T-helper 17 cell (primary cell): ENCODE measurements around the gene LHX3. TPM values are rescaled to one million over a fixed set of nuclear protein-coding genes. Genes with fewer than 3 reads are reported as not detected.

Source experiments
- ATAC-seq: fragments of 150-1000 bp; cut with Tn5 transposase; 2 replicates; pipeline ENCODE4 v1.10.0; 2021; ENCODE audit warnings: mild to moderate bottlenecking, moderate library complexity
- DNase-seq, 3 donors: peaks; one replicate each; pipeline versions ENCODE4 v3.0.0 to v3.0.0-alpha.2; 2020 to 2021
- H3K9me3 ChIP-seq: one replicate; pipeline ENCODE4 v1.7.0; 2013; ENCODE audit warnings: low read length, mild to moderate bottlenecking; ENCODE audit not compliant: control insufficient read depth, poor library complexity, severe bottlenecking
- H3K27ac Mint-ChIP-seq: one replicate; pipeline ENCODE4 v1.8.0; 2022; ENCODE audit warnings: mild to moderate bottlenecking, moderate library complexity, mixed read lengths
- H3K27me3 Mint-ChIP-seq: one replicate; pipeline ENCODE4 v1.8.0; 2022; ENCODE audit warnings: mixed read lengths
- H3K36me3 Mint-ChIP-seq: one replicate; pipeline ENCODE4 v1.8.0; 2022; ENCODE audit warnings: low read depth, mixed read lengths
- H3K4me1 Mint-ChIP-seq: one replicate; pipeline ENCODE4 v1.8.0; 2022; ENCODE audit warnings: mild to moderate bottlenecking, mixed read lengths
- H3K4me3 Mint-ChIP-seq: one replicate; pipeline ENCODE4 v1.8.0; 2022; ENCODE audit warnings: mild to moderate bottlenecking, moderate library complexity, mixed read lengths
- total RNA-seq, 4 donors: library from RNA in 2 of 4; stranded (reverse) in 2 of 4; gene quantifications; one replicate each; pipeline ENCODE4 v1.2.3 and lab custom pipeline; 2022 to 2026

Gene LHX3
- total RNA-seq, 2 donors from 2014 or later, result 0.10 to 0.18 TPM

DNA sequence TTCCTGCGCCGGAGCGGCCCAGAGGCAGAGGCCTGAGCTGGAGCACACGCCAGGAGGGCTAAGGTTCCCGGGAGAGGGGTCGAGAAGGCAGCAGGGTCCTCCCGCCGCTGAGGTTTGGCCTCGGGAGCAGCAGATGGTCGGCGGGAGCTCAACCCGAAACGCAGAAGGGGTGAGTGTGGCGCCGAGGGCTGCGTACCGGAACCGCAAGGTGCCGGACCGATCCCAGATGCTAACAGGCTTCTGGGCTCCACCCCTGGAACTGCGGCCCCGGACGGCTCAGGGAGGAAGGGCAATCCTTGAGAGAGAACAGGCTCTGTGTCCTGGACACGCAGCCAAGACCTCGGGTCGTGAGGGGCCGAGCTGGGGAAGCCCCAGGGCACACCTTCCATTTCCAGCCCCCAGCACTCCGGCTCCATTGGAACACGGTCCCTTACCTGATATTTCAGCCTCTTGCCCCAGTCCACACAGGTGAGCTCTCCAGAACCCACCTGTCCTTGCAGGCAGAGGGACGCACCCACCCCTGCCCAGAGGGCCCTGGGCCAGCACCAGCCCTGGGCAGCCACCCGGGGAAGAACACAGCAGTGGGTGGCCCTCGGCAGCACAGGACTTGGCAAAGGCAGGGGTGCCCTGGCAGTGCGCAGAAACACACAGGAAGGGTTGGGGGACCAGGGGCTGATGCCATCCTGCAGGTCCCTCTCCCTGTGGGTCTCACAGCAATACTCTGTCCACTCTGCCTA, 1.4 kb downstream of the LHX3 start:
- Mint-ChIP-seq H3K4me3 (no peak overlapping the region), H3K4me1 (peaks cover 2% of the 10 kb centered on the region), H3K27ac (no peak overlapping the region), H3K27me3 (peaks cover 22% of the 10 kb centered on the region), H3K36me3 (peaks cover 5% of the 10 kb centered on the region)
- H3K9me3 ChIP-seq, result no peaks in the 10 kb centered on the region
- no peak for DNase-seq
- ATAC-seq, result no peak

DNA sequence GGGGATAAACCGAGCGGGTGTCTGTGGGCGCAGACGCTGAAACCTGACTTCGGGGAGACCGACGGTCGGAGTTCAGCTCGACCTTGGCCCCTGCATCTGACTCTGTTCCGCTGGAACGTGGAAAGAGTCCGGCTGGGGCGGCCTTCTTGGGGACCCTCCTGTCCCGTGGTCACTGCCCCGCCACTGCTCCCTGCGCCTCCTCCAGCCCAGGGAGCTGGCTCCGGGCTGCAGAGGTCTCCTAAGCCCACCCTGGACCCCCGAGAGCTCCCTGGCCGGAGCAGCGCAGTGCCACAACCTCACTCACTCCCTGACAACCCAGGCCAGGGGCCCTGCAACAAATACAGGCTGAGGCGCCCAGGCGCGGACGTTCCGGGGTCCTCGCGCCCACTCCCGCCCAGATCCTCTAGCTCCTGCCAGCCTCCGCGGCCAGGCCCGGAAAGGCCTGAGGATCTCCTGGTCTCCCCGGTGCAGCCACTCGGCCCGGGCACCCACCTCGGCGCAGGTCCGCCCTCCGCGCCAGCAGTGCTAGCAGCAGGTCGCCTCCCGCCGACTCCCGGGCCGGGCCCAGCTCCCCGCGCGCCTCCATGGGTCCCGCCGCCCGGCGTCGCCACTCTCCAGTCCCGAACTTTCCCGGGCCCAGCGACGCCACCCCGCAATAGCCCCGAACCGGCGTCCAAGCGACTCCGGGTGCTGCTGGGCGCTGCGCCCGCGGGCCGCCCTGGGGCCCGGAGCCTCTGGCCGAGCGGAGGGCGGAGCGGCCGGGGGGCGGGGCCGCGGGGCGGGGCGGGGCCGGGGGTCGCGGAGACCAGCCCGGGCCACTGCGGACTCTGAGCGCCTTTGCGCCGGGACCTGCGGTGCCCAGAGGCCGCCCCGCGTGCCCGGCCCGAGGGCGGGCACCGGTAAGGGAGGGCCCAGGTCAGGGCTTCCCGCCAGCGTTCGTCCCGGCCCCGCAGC, 2.2 kb downstream of the LHX3 start:
- peaks cover 22% of the 10 kb centered on the region for H3K27me3 Mint-ChIP-seq
- DNase-seq (no peak), ATAC-seq (no peak)
- H3K4me3 Mint-ChIP-seq, result no peak overlapping the region
- H3K4me1 Mint-ChIP-seq, result peaks cover 4% of the 10 kb centered on the region
- H3K27ac Mint-ChIP-seq, result no peak overlapping the region
- H3K36me3 Mint-ChIP-seq, result peaks cover 5% of the 10 kb centered on the region
- no peaks in the 10 kb centered on the region for H3K9me3 ChIP-seq

GRCh38 chr9:136201609-136202453, 3.1 kb downstream of the LHX3 start:
- DNase-seq (no peak), ATAC-seq (no peak)
- H3K27ac Mint-ChIP-seq, result no peak overlapping the region
- peaks cover 2% of the 10 kb centered on the region for H3K36me3 Mint-ChIP-seq
- H3K27me3 Mint-ChIP-seq, result peaks cover 24% of the 10 kb centered on the region
- no peak overlapping the region for H3K4me3 Mint-ChIP-seq
- peaks cover 4% of the 10 kb centered on the region for H3K4me1 Mint-ChIP-seq
- no peaks in the 10 kb centered on the region for H3K9me3 ChIP-seq

GRCh38 chr9:136201174-136201573, 3.8 kb downstream of the LHX3 start:
- no peak overlapping the region for H3K27ac Mint-ChIP-seq
- peaks cover 2% of the 10 kb centered on the region for H3K36me3 Mint-ChIP-seq
- no peak overlapping the region for H3K4me3 Mint-ChIP-seq
- no peak for ATAC-seq
- peaks cover 9% of the 10 kb centered on the region for H3K4me1 Mint-ChIP-seq
- H3K9me3 ChIP-seq, result no peaks in the 10 kb centered on the region
- peaks cover 30% of the 10 kb centered on the region for H3K27me3 Mint-ChIP-seq
- no peak for DNase-seq

GRCh38 chr9:136200424-136200823, 4.5 kb downstream of the LHX3 start:
- no peak overlapping the region for H3K4me3 Mint-ChIP-seq
- no peak overlapping the region for H3K27ac Mint-ChIP-seq
- no peaks in the 10 kb centered on the region for H3K9me3 ChIP-seq
- H3K36me3 Mint-ChIP-seq, result no peaks in the 10 kb centered on the region
- H3K4me1 Mint-ChIP-seq, result peaks cover 7% of the 10 kb centered on the region
- ATAC-seq, result no peak
- peaks cover 32% of the 10 kb centered on the region for H3K27me3 Mint-ChIP-seq
- no peak for DNase-seq

DNA sequence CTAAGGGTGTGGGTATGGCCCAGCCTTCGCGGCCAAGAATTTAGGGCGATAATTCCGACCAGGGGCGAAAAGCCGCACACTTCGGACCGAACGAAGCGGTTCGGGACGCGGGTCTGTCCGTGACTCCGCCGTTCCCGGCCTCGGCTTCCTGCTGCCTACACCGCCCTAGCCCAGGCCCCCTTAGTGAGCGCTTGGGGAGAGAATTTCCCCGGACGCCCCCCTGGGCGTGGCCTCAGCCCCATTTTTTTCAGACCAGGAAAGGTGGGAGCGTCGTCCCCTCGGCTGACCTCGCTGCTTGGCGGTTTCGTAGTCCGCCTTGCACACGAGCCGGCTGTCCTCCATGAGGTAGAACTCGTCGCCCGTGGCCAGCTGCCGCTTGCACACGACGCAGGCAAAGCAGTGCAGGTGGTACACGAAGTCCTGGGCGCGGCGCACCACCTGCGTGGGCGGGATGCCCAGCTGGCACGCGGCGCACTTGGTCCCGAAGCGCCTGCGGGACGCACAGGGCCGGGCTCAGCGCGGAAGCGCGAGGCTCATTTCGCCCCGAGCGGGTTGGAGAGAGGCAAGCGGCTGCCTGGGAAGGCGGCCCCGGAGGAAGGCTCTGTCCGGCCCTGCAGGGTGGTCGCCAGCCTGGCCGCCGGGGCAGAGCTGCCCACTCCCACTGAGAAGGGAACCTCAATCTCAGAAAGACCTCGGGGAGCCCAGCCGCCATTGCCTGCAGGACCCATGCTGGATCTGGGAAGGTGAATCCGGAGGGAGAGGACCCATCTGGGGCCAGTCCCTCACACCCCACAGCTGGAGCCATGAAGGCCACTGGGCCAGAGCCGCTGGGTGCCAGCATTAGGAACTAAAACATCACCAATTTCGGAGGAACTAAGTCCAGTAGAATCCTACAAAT, 5.3 kb downstream of the LHX3 start:
- Mint-ChIP-seq H3K27ac (no peak overlapping the region), H3K4me3 (no peak overlapping the region), H3K27me3 (peaks cover 32% of the 10 kb centered on the region), H3K36me3 (no peaks in the 10 kb centered on the region), H3K4me1 (peaks cover 7% of the 10 kb centered on the region)
- no peak for ATAC-seq
- no peak for DNase-seq
- no peaks in the 10 kb centered on the region for H3K9me3 ChIP-seq

DNA sequence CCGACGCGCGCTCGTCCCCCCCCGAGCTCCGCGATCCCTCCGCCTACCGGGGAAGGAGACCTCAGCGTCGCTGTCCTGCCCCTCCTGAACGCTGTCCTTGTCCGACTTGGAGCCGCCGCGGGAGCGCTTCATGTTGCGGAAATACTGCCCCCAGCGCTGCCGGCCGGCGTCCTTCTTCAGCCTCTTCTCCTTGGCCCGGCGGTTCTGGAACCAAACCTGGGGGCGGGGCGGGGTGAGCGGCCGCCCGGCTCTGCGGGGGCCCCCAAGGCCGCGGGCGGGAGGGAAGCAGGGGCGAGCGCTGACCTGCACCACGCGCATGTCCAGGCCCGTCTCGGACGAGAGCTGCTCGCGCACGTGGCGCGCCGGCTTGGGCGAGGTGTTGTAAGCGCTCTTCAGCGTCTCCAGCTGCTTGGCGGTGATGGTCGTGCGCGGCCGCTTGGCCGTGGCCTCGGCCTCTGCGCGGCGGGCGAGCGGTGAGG, 6.3 kb downstream of the LHX3 start:
- no peak for ATAC-seq
- H3K9me3 ChIP-seq, result no peaks in the 10 kb centered on the region
- Mint-ChIP-seq H3K4me3 (no peak overlapping the region), H3K27me3 (peaks cover 25% of the 10 kb centered on the region), H3K27ac (no peak overlapping the region), H3K36me3 (no peaks in the 10 kb centered on the region), H3K4me1 (peaks cover 7% of the 10 kb centered on the region)
- DNase-seq, result no peak

GRCh38 chr9:136197930-136198604, 6.9 kb downstream of the LHX3 start:
- ATAC-seq, result no peak
- no peaks in the 10 kb centered on the region for H3K9me3 ChIP-seq
- no peak overlapping the region for H3K27ac Mint-ChIP-seq
- H3K4me1 Mint-ChIP-seq, result peaks cover 7% of the 10 kb centered on the region
- DNase-seq, result no peak
- no peak overlapping the region for H3K4me3 Mint-ChIP-seq
- H3K36me3 Mint-ChIP-seq, result no peaks in the 10 kb centered on the region
- peaks cover 22% of the 10 kb centered on the region for H3K27me3 Mint-ChIP-seq

DNA sequence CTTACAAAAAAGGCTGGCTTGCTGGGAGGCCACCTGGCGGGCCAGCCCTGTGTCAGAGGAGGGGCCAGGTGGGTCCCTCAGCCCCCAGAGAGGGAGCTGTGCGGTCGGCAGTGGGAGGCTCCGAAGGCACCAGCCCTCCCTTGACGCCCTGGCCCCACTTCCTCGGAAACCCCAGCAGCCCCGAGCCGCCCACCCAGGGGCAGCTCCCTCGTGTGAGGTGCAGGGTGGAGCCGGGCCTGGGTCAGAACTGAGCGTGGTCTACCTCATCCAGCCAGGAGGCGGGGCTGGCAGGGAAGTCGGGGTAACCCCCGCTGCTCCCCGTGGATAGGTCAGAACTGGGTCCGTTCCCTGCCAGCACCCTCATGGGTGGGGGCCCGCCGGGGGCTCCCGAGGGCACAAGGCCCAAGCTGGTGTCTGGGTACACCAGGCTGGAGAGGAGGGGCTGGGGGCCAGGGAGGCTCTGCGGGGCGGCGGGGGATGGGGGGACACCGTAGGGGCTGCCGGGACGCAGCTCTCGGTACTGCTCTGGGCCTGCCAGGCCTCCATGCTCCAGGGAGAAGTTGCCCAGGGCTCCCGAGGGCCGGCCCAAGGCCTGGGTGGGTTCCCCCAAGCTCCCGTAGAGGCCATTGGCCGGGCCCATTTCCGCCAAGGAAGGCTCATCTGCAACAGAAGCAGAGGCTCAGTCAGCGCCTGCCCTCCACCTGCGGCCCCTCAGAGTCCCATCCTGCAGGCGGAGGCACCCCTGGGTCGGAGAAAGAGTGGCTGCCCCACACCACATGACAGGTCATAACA, 7.6 kb downstream of the LHX3 start:
- H3K4me3 Mint-ChIP-seq, result no peak overlapping the region
- peaks cover 22% of the 10 kb centered on the region for H3K27me3 Mint-ChIP-seq

DNA sequence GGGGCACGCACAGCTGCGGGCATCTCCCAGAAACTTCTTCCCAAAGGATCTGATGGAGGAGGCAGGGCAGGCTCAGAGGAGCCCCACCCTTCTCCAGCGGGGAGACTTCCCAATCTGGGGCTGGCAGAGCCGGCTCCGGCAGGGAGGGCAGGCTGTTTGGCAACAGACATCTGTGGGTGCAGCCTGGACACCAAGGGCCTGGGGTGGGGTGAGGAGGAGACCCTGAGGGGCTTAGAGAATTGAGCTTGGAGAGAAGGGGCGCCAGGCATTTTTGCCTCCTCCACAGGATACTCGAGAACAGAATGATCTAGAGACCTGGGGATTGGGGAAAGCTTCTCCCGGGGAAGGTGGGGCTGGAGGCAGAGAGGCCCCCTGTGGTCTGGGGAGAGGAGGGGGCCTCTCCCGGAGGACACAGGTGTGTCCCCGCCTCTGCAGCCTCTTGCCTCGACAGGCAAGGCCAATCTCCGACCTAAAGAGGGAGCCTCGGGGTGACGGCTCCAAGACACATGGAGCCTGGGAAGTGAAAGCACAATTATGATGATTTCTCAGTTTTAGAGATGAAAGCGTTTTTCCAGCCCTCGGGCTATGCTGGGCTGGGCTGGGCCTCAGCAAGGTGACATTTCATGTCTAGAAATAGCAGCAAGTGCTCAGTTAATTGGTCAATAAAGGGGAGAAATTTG, 8.4 kb downstream of the LHX3 start:
- Mint-ChIP-seq H3K4me3 (no peak overlapping the region), H3K36me3 (no peaks in the 10 kb centered on the region), H3K27ac (no peak overlapping the region), H3K4me1 (peaks cover 7% of the 10 kb centered on the region), H3K27me3 (peaks cover 27% of the 10 kb centered on the region)
- no peak for DNase-seq
- H3K9me3 ChIP-seq, result no peaks in the 10 kb centered on the region
- no peak for ATAC-seq

More for the DNA sequence above, 7.6 kb downstream of the LHX3 start:
- H3K36me3 Mint-ChIP-seq, result no peaks in the 10 kb centered on the region
- H3K4me1 Mint-ChIP-seq, result peaks cover 7% of the 10 kb centered on the region
- no peak overlapping the region for H3K27ac Mint-ChIP-seq
- DNase-seq, result no peak
- no peak for ATAC-seq
- H3K9me3 ChIP-seq, result no peaks in the 10 kb centered on the region

GRCh38 chr9:136194540-136194939, 10.4 kb downstream of the LHX3 start:
- H3K9me3 ChIP-seq, result no peaks in the 10 kb centered on the region
- H3K4me3 Mint-ChIP-seq, result no peak overlapping the region
- H3K27me3 Mint-ChIP-seq, result peaks cover 32% of the 10 kb centered on the region
- no peak overlapping the region for H3K27ac Mint-ChIP-seq
- H3K36me3 Mint-ChIP-seq, result no peaks in the 10 kb centered on the region
- DNase-seq (no peak), ATAC-seq (no peak)
- H3K4me1 Mint-ChIP-seq, result peaks cover 7% of the 10 kb centered on the region
